ENCODE results near the gene SYT4. TPM values are rescaled to one million over a fixed set of nuclear protein-coding genes. Genes with fewer than 3 reads are reported as not detected.

SYT4 gene
- total and polyA plus RNA-seq, 2 of the 8 experiments (the other 6 are each of a cell fraction or from before 2014, with no cell fraction given), result 2.4 to 10.2 TPM

- no peak overlapping the region for H2BK15ac ChIP-seq (ENCODE audit: low read length)
- no peak overlapping the region for H3K9ac ChIP-seq (replicated peaks in 1 of 4; ENCODE audit: extremely low read depth in 1 of 4, low read depth in 3 of 4, low read length in 3 of 4)
- no peak overlapping the region for H2BK5ac ChIP-seq (ENCODE audit: low read depth, low read length)
- H2AFZ ChIP-seq (ENCODE audit: low read length), result no peak overlapping the region
- H3K4me2 ChIP-seq (ENCODE audit: insufficient read depth in 1 of 2, low read depth in 2 of 2, low read length in 2 of 2), result no peak overlapping the region
- H2BK120ac ChIP-seq (replicated peaks; ENCODE audit: low read depth, low read length), result no peak overlapping the region
- no peaks in the 10 kb centered on the region for H3K4me1 ChIP-seq (replicated peaks in 1 of 4; ENCODE audit: control insufficient read depth in 3 of 4, insufficient read depth in 4 of 4, low read length in 3 of 4)
- H3K14ac ChIP-seq (ENCODE audit: insufficient read length), result no peak overlapping the region
- no peak overlapping the region for H2BK20ac ChIP-seq (ENCODE audit: low read length)
- no peak for FAIRE-seq
- no peaks in the 10 kb centered on the region; a peak in 1 of 4 replicates for H3K9me3 ChIP-seq (ENCODE audit: insufficient read depth in 2 of 2, low read depth in 1 of 2, low read length in 1 of 2)
- no peak overlapping the region for H4K91ac ChIP-seq (replicated peaks; ENCODE audit: insufficient read length, low read length)
- no peaks in the 10 kb centered on the region for H3K27me3 ChIP-seq (replicated peaks in 1 of 4; ENCODE audit: control insufficient read depth in 3 of 4, extremely low read depth in 1 of 4, insufficient read depth in 3 of 4, low read length in 3 of 4)
- WGBS, 2 experiments (ENCODE audit: extremely low coverage in 1 of 2, insufficient coverage in 1 of 2, insufficient read length in 1 of 2, insufficient replicate concordance in 2 of 2, low coverage in 1 of 2, low lambda C conversion rate in 2 of 2, missing lambda C conversion rate in 1 of 2), result 83% methylated on average over 2 of the region's 2 CpGs; no CpG with 5 or more reads in 1 of the 2 experiments
- H3K4me3 ChIP-seq (ENCODE audit: extremely low read depth in 1 of 4, insufficient read depth in 2 of 4, low read depth in 3 of 4, low read length in 4 of 4), result no peak overlapping the region
- no peak overlapping the region for H4K5ac ChIP-seq (ENCODE audit: insufficient read length, low read depth, low read length)
- H4K20me1 ChIP-seq (replicated peaks in 1 of 2; ENCODE audit: control insufficient read depth in 1 of 2, insufficient read depth in 2 of 2, low read length in 2 of 2), result no peaks in the 10 kb centered on the region
- CTCF ChIA-PET (ENCODE audit: partially characterized antibody), result interaction anchor here (1.2 kb wide), 1 partner anchor 642 kb away, joined by 4 read pairs; no protein-coding TSS in a partner anchor
- no peak overlapping the region for H2BK12ac ChIP-seq (ENCODE audit: low read depth, low read length)
- POLR2A ChIA-PET (ENCODE audit: partially characterized antibody), result no interaction called here
- no peak overlapping the region for H3K23ac ChIP-seq (ENCODE audit: insufficient read length)
- no peak for DNase-seq (ENCODE audit: low read depth in 1 of 2, low spot score in 2 of 2)
- no peaks in the 10 kb centered on the region for H3K79me1 ChIP-seq (ENCODE audit: low read depth, low read length)
- peak overlapping the region; percentile 21 for H3K4ac ChIP-seq (replicated peaks; ENCODE audit: insufficient read length, low read depth, low read length)
- H3K36me3 ChIP-seq (ENCODE audit: control insufficient read depth in 2 of 4, insufficient read depth in 4 of 4, low read length in 3 of 4), result no peaks in the 10 kb centered on the region
- H4K8ac ChIP-seq (ENCODE audit: extremely low read depth, insufficient read depth, low read length), result no peak overlapping the region
- no peaks in the 10 kb centered on the region for H3K79me2 ChIP-seq (ENCODE audit: control insufficient read depth in 1 of 2, insufficient read depth in 2 of 2, low read length in 2 of 2)
- no peaks in the 10 kb centered on the region; the same call in 1 of the 2 replicates for H3K23me2 ChIP-seq (ENCODE audit: low read depth, low read length)
- H2AK5ac ChIP-seq (ENCODE audit: low read depth, low read length), result no peak overlapping the region
- no peak overlapping the region for H3K56ac ChIP-seq (replicated peaks; ENCODE audit: insufficient read length, low read depth, low read length)
- no peak overlapping the region for H3K27ac ChIP-seq (ENCODE audit: low read depth, low read length)
- no peak overlapping the region for H3K18ac ChIP-seq (ENCODE audit: extremely low read depth, low read length)
- no peak for TF ChIP-seq CBX5 (IDR thresholded peaks at IDR 0.05; ENCODE audit: low read depth, low read length)
- no peak for TF ChIP-seq RXRA (IDR thresholded peaks at IDR 0.05; ENCODE audit: insufficient read depth, low read depth, low read length)
- no peak for TF ChIP-seq KDM4A (IDR thresholded peaks at IDR 0.05; ENCODE audit: low read depth, low read length, severe bottlenecking)
- TF ChIP-seq SP4 (IDR thresholded peaks at IDR 0.05; ENCODE audit: low read length), result no peak
- TF ChIP-seq TCF12 (IDR thresholded peaks at IDR 0.05; ENCODE audit: low read depth, low read length), result no peak
- no peak for TF ChIP-seq CHD1 (IDR thresholded peaks at IDR 0.05; ENCODE audit: low read depth, low read length)
- no peak for TF ChIP-seq RFX5 (IDR thresholded peaks at IDR 0.05; ENCODE audit: borderline replicate concordance, low read depth, low read length)
- no peak for TF ChIP-seq ASH2L (IDR thresholded peaks at IDR 0.05; ENCODE audit: low read length)
- no peak for TF ChIP-seq EP300 (IDR thresholded peaks at IDR 0.05; ENCODE audit: borderline replicate concordance in 1 of 2, low read depth in 2 of 2, low read length in 2 of 2)
- TF ChIP-seq TEAD4 (IDR thresholded peaks at IDR 0.05; ENCODE audit: low read depth, low read length), result no peak
- TF ChIP-seq, protein P1, sequence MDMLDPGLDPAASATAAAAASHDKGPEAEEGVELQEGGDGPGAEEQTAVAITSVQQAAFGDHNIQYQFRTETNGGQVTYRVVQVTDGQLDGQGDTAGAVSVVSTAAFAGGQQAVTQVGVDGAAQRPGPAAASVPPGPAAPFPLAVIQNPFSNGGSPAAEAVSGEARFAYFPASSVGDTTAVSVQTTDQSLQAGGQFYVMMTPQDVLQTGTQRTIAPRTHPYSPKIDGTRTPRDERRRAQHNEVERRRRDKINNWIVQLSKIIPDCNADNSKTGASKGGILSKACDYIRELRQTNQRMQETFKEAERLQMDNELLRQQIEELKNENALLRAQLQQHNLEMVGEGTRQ (IDR thresholded peaks at IDR 0.05; ENCODE audit: low read length), result no peak
Measured at GRCh38 chr18:43238429-43238828, 38.9 kb downstream of the SYT4 start.

Data from H1 (cell line).